ENCODE data around the gene AIFM3. TPM values are rescaled to one million over a fixed set of nuclear protein-coding genes. Genes with fewer than 3 reads are reported as not detected.
"Not testable (repeated sequence)": the region's sequence is repeated elsewhere in the genome, so short reads cannot be mapped to it uniquely, and the experiment has no call there.

AIFM3 gene
- total RNA-seq, 4 donors from 2014 or later: 112 to 150 (median 126) TPM

DNA sequence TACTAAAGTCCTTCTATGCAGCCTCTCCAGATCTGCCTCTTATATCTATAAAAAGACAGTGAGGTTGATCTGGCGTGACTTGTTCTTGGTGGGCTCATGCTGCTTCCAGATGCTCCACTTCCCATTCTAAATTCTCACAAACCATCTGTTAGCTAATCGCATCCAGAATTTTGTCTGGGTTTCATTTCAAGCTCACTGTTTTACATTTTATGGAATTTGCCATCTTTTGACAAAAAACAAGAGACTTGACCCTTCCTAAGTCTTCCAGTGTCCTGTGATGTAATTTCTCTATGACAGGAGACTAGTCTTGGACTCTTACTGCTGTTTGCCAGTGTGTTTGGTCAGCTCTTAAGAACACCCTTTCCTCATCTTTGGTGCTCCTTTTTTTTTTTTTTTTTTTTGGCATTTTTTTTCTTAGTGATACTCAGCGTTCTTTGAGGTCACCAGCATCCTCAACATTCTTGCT, 26.8 kb upstream of the AIFM3 start:
- DNase-seq: no peak
- Histone ChIP-seq H3K4me3 (no peak overlapping the region), H3K4me1 (peaks cover 27 to 73% (median 35%) of the 10 kb centered on the region in 4 donors), H3K27ac (no peak overlapping the region), H3K9me3 (no peaks in the 10 kb centered on the region), H3K27me3 (no peaks in the 10 kb centered on the region), H3K36me3 (peaks cover 0 to 6% (median 2%) of the 10 kb centered on the region in 4 donors)
- WGBS, 2 donors (ENCODE audit: low coverage in 1 of 2): 72 to 73% methylated on average over 2 to 3 of the region's 3 CpGs
- TF ChIP-seq, protein P1, sequence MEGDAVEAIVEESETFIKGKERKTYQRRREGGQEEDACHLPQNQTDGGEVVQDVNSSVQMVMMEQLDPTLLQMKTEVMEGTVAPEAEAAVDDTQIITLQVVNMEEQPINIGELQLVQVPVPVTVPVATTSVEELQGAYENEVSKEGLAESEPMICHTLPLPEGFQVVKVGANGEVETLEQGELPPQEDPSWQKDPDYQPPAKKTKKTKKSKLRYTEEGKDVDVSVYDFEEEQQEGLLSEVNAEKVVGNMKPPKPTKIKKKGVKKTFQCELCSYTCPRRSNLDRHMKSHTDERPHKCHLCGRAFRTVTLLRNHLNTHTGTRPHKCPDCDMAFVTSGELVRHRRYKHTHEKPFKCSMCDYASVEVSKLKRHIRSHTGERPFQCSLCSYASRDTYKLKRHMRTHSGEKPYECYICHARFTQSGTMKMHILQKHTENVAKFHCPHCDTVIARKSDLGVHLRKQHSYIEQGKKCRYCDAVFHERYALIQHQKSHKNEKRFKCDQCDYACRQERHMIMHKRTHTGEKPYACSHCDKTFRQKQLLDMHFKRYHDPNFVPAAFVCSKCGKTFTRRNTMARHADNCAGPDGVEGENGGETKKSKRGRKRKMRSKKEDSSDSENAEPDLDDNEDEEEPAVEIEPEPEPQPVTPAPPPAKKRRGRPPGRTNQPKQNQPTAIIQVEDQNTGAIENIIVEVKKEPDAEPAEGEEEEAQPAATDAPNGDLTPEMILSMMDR (IDR thresholded peaks at IDR 0.05): no peak
- no peak for TF ChIP-seq POLR2AphosphoS5 (IDR thresholded peaks at IDR 0.05)
- TF ChIP-seq POLR2A (IDR thresholded peaks at IDR 0.05): no peak
- TF ChIP-seq EP300 (IDR thresholded peaks at IDR 0.05; ENCODE audit: low read depth): no peak
- in situ Hi-C loops (cut with MboI; ENCODE audit: low pct_ligation_motif_present in 1 of 4, low pct_unique_long_range_greater_than_20kb in 1 of 4, low sequenced_read_pairs in 3 of 4): no loop called here
- intact Hi-C loops (cut with DNase I; ENCODE audit: low total_unique reads): no loop called here

DNA sequence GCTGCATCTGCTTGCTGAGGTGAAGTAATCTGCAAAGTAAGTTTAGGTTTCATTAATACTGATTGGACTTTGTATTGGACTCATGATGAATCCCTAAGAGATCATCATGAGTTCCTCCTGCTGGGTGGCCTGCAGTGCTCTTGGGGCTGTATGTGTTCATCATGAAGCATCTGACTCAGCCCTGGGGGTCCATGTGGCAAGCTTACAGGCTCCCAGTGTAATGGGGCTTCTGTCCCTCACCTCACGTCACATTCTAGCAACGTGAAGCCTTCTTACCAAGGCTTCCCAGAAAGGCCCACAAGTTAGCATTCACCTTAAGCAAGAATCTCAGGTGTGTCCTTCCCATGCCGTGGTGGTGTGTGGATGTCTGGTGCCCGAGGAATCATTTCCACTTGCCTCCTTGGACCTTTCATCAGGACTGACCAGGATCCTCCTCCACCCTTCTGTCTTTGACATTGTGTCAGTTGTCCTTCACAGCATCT, 26.1 kb upstream of the AIFM3 start:
- no peak for DNase-seq
- intact Hi-C loops (cut with DNase I; ENCODE audit: low total_unique reads) (no loop called here), in situ Hi-C loops (cut with MboI; ENCODE audit: low pct_ligation_motif_present in 1 of 4, low pct_unique_long_range_greater_than_20kb in 1 of 4, low sequenced_read_pairs in 3 of 4) (no loop called here)
- Histone ChIP-seq H3K27ac (no peak overlapping the region), H3K4me1 (peaks cover 24 to 74% (median 38%) of the 10 kb centered on the region in 4 donors), H3K4me3 (no peak overlapping the region), H3K36me3 (peaks cover 0 to 4% (median 0%) of the 10 kb centered on the region in 4 donors), H3K9me3 (no peaks in the 10 kb centered on the region), H3K27me3 (no peaks in the 10 kb centered on the region)
- 83 to 86% methylated on average over 4 of the region's 4 CpGs for WGBS, 2 donors (ENCODE audit: low coverage in 1 of 2)
- TF ChIP-seq POLR2A (IDR thresholded peaks at IDR 0.05) (no peak), EP300 (IDR thresholded peaks at IDR 0.05; ENCODE audit: low read depth) (no peak), POLR2AphosphoS5 (IDR thresholded peaks at IDR 0.05) (no peak)
- TF ChIP-seq, protein P1 (IDR thresholded peaks at IDR 0.05): no peak

DNA sequence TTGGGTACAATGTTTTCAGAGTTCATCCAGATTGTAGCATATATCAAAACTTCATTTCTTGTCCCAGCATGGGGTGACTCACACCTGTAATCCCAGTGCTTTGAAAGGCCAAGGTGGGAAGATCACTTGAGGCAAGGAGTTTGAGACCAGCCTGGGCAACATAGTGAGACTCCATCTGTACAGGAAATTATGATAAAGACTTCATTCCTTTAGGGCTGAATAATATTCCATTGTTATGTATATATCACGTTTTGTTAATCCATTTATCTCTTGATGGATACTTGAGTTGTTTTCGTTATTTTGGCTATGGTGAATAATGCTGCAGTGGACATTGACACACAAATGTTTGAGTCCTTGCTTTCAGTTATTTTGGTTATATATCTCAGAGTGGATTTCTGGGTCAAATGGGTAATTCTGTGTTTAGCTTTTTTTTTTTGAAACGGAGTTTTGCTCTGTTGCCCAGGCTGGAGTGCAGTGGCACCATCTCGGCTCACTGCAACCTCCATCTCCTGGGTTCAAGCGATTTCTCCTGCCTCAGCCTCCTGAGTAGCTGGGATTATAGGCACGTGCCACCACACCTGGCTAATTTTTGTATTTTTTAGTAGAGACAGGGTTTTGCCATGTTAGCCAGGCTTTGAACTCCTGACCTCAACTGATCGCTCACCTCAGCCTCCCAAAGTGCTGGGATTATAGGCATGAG, 24.7 kb upstream of the AIFM3 start:
- H3K27ac ChIP-seq; H3K4me3 ChIP-seq; H3K27me3 ChIP-seq; intact Hi-C loops (cut with DNase I; ENCODE audit: low total_unique reads); H3K9me3 ChIP-seq; in situ Hi-C loops (cut with MboI; ENCODE audit: low pct_ligation_motif_present in 1 of 4, low pct_unique_long_range_greater_than_20kb in 1 of 4, low sequenced_read_pairs in 3 of 4); DNase-seq; H3K36me3 ChIP-seq: not testable (repeated sequence)
- 78 to 87% methylated on average over 5 to 7 of the region's 7 CpGs for WGBS, 2 donors (ENCODE audit: low coverage in 1 of 2)
- peaks cover 13 to 73% (median 33%) of the 10 kb centered on the region in 4 donors for H3K4me1 ChIP-seq

DNA sequence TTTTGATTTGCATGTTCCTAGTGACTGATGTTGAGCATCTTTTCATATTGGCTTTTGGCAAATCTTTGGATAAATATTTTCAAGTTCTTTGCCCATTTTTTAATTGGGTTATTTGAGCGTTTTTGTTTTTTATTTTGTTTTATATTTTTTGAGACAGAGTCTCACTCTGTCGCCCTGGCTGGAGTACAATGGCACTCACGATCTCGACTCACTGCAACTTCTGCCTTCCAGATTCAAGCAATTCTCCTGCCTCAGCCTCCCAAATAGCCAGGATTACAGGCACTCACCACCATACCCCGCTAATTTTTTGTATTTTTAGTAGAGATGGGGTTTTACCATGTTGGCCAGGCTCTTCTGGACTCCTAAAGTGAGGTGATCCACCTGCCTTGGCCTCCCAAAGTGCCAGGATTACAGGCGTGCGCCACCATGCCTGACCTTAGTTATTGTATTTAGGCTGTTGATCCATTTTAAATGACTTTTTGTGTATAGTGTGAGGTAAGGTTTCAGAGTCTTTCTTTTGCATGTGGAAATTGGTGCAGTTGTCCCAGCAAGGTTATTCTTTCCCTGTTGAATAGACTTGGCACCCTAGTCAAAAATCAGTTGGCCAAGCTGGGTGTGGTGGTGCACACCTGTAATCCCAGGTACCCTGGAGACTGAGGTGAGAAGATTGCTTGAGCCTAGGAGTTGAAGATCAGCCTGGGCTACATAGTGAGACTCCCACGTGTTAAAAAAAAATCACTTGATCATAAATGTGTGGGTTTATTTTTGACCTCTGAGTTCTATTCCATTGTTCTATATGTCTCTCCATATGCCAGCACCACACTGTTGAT, 23.7 kb upstream of the AIFM3 start:
- Histone ChIP-seq H3K9me3 (no peaks in the 10 kb centered on the region), H3K27ac (no peak overlapping the region), H3K4me1 (peaks cover 3 to 72% (median 34%) of the 10 kb centered on the region in 4 donors), H3K36me3 (no peaks in the 10 kb centered on the region), H3K27me3 (no peaks in the 10 kb centered on the region), H3K4me3 (no peak overlapping the region)
- in situ Hi-C loops (cut with MboI; ENCODE audit: low pct_ligation_motif_present in 1 of 4, low pct_unique_long_range_greater_than_20kb in 1 of 4, low sequenced_read_pairs in 3 of 4) (no loop called here), intact Hi-C loops (cut with DNase I; ENCODE audit: low total_unique reads) (no loop called here)
- no peak for DNase-seq
- TF ChIP-seq, protein P1 (IDR thresholded peaks at IDR 0.05): no peak
- no peak for TF ChIP-seq EP300 (IDR thresholded peaks at IDR 0.05; ENCODE audit: low read depth)
- TF ChIP-seq POLR2A (IDR thresholded peaks at IDR 0.05): no peak
- TF ChIP-seq POLR2AphosphoS5 (IDR thresholded peaks at IDR 0.05): no peak
- WGBS, 2 donors (ENCODE audit: low coverage in 1 of 2): 94 to 96% methylated on average over 6 to 8 of the region's 8 CpGs

Data from transverse colon (tissue), 4 donors.